Breast epithelium (tissue), 4 donors: ENCODE measurements around the gene KSR2. TPM values are rescaled to one million over a fixed set of nuclear protein-coding genes. Genes with fewer than 3 reads are reported as not detected.

ENCODE experiments used
- DNase-seq, 2 donors: peaks; one replicate each; pipeline ENCODE4 v3.0.0-alpha.2; 2019; ENCODE audit warnings: low spot score in 2 of 2
- H3K27ac ChIP-seq, 2 donors: fragments of 200-600 bp; sonication (generic) in 1 of 2; one replicate each; pipeline ENCODE4 v1.5.1; 2016 to 2019; ENCODE audit warnings: mild to moderate bottlenecking in 1 of 2
- H3K27me3 ChIP-seq, 2 donors: fragments of 200-600 bp; sonication (generic) in 1 of 2; one replicate each; pipeline versions ENCODE4 v1.5.1 to v1.6.0; 2017 to 2019; ENCODE audit warnings: control low read depth in 1 of 2, mild to moderate bottlenecking in 1 of 2
- H3K36me3 ChIP-seq: fragments of 200-600 bp; one replicate; pipeline ENCODE4 v1.5.1; 2019
- H3K4me1 ChIP-seq, 2 donors: fragments of 200-600 bp; sonication (generic); one replicate each; pipeline ENCODE4 v1.5.1; 2016 to 2019; ENCODE audit warnings: control low read depth in 1 of 2
- H3K4me3 ChIP-seq, 3 donors: fragments of 200-600 bp; sonication (generic); 1 replicate in 2 of 3; 2 replicates in 1 of 3; pipeline ENCODE4 v1.5.1; 2016 to 2019; ENCODE audit warnings: mild to moderate bottlenecking in 3 of 3, moderate library complexity in 2 of 3
- H3K9me3 ChIP-seq, 2 donors: fragments of 200-600 bp; sonication (generic) in 1 of 2; one replicate each; pipeline ENCODE4 v1.5.1; 2016 to 2019; ENCODE audit warnings: control low read depth in 1 of 2
- POLR2A ChIP-seq: fragments of 450-650 bp; IDR thresholded peaks from one replicate; pipeline ENCODE4 v1.6.1; 2016; ENCODE audit warnings: antibody characterized with exemption, mild to moderate bottlenecking, moderate library complexity
- POLR2AphosphoS5 ChIP-seq, 3 donors: sonication (generic); formaldehyde crosslinking; IDR thresholded peaks; one replicate each; pipeline ENCODE4 v1.6.1; 2017; ENCODE audit warnings: antibody characterized with exemption in 3 of 3
- intact Hi-C: fragments of 100-400 bp; cut with DNase I; formaldehyde crosslinking; loops from one replicate; pipeline ENCODE4 v1.15.1; 2023; ENCODE audit warnings: low total_unique reads
- total RNA-seq, 3 donors: library from RNA; depleted of rRNA; stranded (reverse); fragments of >200 nt; gene quantifications; one replicate each; pipeline ENCODE4 v1.1.0, GENCODE V29; 2016
- TF ChIP-seq, protein P1 (sequence below), 3 donors: fragments of 450-650 bp; IDR thresholded peaks; one replicate each; pipeline ENCODE4 v1.5.1; 2016 to 2017; ENCODE audit warnings: antibody characterized with exemption in 3 of 3, mild to moderate bottlenecking in 3 of 3, moderate library complexity in 3 of 3

The KSR2 gene
- total RNA-seq, 3 donors from 2014 or later = under 0.01 to 1.9 (median 0.33) TPM

DNA sequence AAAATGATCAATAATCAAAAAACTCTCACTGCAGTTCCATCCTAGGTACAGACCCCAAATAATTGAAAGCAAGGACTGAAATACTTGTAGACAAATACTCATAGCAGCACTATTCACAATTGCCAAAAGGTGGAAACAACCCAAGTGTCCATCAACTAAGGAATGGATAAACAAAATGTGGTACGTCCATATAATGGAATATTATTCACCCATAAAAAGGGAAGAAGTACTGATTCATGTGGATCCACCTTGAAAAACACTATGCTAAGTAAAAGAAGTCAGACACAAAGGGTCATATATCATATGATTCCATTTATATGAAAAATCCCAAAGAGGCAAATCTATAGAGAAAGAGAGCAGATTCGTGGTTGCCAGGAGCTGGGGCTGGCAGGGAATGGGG lies 202.8 kb downstream of the KSR2 start:
- Histone ChIP-seq H3K4me3 (no peak overlapping the region), H3K27me3 (no peaks in the 10 kb centered on the region), H3K27ac (no peak overlapping the region), H3K9me3 (peaks cover 0 to 14% of the 10 kb centered on the region in 2 donors), H3K4me1 (no peaks in the 10 kb centered on the region), H3K36me3 (no peaks in the 10 kb centered on the region)
- no peak for DNase-seq
- intact Hi-C loops = no loop called here
- no peak for TF ChIP-seq POLR2A
- no peak for TF ChIP-seq POLR2AphosphoS5 (IDR thresholded peaks at IDR 0.05)
- TF ChIP-seq, protein P1, sequence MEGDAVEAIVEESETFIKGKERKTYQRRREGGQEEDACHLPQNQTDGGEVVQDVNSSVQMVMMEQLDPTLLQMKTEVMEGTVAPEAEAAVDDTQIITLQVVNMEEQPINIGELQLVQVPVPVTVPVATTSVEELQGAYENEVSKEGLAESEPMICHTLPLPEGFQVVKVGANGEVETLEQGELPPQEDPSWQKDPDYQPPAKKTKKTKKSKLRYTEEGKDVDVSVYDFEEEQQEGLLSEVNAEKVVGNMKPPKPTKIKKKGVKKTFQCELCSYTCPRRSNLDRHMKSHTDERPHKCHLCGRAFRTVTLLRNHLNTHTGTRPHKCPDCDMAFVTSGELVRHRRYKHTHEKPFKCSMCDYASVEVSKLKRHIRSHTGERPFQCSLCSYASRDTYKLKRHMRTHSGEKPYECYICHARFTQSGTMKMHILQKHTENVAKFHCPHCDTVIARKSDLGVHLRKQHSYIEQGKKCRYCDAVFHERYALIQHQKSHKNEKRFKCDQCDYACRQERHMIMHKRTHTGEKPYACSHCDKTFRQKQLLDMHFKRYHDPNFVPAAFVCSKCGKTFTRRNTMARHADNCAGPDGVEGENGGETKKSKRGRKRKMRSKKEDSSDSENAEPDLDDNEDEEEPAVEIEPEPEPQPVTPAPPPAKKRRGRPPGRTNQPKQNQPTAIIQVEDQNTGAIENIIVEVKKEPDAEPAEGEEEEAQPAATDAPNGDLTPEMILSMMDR (IDR thresholded peaks at IDR 0.05) = no peak

DNA sequence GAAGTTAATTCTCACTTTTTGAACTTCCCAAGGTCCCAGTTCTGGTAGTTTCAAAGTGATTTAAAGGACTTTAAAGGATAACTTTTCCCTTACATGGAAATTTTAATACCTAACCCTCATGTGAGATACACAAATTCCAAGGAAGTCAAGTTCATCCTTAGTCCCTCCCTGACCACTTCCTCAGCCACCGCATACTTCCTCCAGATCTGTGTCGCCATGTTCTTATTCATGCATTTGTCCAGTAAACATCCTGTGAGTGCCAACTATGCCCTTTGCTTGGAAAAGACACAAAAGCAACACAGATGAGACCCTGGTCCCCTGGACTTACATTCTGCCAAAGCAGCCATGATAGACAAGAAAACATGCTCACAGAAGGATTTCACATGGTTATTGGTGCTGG lies 206.6 kb downstream of the KSR2 start:
- intact Hi-C loops = no loop called here
- H3K36me3 ChIP-seq = no peaks in the 10 kb centered on the region
- no peak overlapping the region for H3K27ac ChIP-seq
- no peaks in the 10 kb centered on the region for H3K4me1 ChIP-seq
- H3K9me3 ChIP-seq = peaks cover 0 to 14% of the 10 kb centered on the region in 2 donors
- TF ChIP-seq POLR2AphosphoS5 (IDR thresholded peaks at IDR 0.05) = no peak
- no peak for TF ChIP-seq POLR2A
- TF ChIP-seq, protein P1 (IDR thresholded peaks at IDR 0.05) = no peak
- H3K4me3 ChIP-seq = no peak overlapping the region
- no peak for DNase-seq
- H3K27me3 ChIP-seq = no peaks in the 10 kb centered on the region

DNA sequence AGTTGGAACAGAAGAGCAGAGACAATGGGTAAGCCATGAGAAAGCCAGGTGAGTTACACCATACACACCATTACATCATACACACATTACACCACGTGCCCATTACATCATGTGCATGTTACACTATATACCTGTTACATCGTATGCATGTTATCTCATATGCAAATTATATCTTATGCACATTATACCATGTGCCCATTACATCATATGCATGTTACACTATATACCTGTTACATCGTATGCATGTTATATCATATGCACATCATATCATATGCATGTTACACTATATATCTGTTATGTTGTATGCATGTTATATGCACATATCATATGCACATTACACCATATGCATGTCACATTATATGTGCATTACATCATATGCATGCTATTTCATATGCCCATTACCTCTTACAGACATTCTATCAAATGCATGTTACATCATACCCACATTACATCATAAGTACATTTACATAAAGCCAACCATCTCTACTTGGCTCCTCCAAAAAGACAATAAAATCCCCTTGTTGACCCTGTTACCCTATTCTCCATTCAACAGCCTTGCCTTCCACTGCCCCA lies 207.2 kb downstream of the KSR2 start:
- intact Hi-C loops = no loop called here
- Histone ChIP-seq H3K27ac (no peak overlapping the region), H3K27me3 (no peaks in the 10 kb centered on the region), H3K4me3 (no peak overlapping the region), H3K4me1 (no peaks in the 10 kb centered on the region), H3K36me3 (no peaks in the 10 kb centered on the region), H3K9me3 (peaks cover 0 to 12% of the 10 kb centered on the region in 2 donors)
- no peak for TF ChIP-seq POLR2AphosphoS5 (IDR thresholded peaks at IDR 0.05)
- no peak for TF ChIP-seq POLR2A
- TF ChIP-seq, protein P1 (IDR thresholded peaks at IDR 0.05) = no peak
- DNase-seq = no peak

DNA sequence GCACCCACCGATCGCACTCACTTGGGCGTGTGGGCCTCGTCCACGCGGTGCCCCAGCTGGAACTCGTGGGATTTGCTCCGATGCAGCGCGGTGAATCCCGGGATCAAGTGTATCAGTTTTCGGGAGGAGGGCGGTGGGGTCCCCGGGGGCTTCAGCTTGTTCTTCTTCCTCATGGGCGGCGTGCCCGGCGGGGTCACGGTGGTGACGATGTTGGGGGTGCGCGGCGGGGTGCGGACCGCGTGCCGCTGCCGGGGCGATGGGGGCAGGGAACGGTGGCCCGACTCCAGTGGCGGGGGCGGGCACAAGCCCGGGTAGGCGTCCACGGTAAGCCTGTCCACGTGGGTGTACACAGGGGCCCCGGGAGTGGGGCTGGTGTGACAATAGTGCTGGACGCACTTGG lies 207.8 kb downstream of the KSR2 start:
- Histone ChIP-seq H3K9me3 (peaks cover 0 to 6% of the 10 kb centered on the region in 2 donors), H3K4me1 (no peaks in the 10 kb centered on the region), H3K36me3 (no peaks in the 10 kb centered on the region), H3K27me3 (no peaks in the 10 kb centered on the region), H3K27ac (no peak overlapping the region), H3K4me3 (no peak overlapping the region)
- TF ChIP-seq POLR2A (no peak), POLR2AphosphoS5 (IDR thresholded peaks at IDR 0.05) (no peak)
- TF ChIP-seq, protein P1 (IDR thresholded peaks at IDR 0.05) = no peak
- intact Hi-C loops = no loop called here
- no peak for DNase-seq

DNA sequence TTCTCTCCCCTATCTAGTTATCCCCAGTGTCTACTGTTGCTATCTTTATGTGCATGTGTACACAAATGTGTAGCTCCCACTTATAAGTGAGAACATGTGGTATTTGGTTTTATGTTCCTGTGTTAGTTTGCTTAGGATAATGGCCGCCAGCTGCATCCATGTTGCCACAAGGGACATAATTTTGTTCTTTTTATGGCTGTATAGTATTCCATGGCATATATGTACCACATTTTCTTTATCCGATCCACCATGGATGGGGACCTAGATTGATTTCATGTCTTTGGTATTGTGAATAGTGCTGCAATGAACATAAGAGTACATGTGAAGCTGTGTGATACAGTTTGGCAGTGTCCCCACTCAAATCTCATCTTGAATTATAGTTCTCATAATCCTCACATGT lies 218.1 kb downstream of the KSR2 start:
- Histone ChIP-seq H3K27ac (no peak overlapping the region), H3K4me1 (no peaks in the 10 kb centered on the region), H3K4me3 (no peak overlapping the region), H3K27me3 (no peaks in the 10 kb centered on the region), H3K9me3 (peaks cover 0 to 4% of the 10 kb centered on the region in 2 donors), H3K36me3 (no peaks in the 10 kb centered on the region)
- intact Hi-C loops = no loop called here
- no peak for DNase-seq
- TF ChIP-seq, protein P1 (IDR thresholded peaks at IDR 0.05) = no peak
- TF ChIP-seq POLR2A (no peak), POLR2AphosphoS5 (IDR thresholded peaks at IDR 0.05) (no peak)
